Pancreas (tissue), 10 donors: ENCODE measurements around the gene SPNS2. TPM values are rescaled to one million over a fixed set of nuclear protein-coding genes. Genes with fewer than 3 reads are reported as not detected.

ENCODE experiments used
- ATAC-seq, 4 donors: fragments of 200-7000 bp; cut with Tn5 transposase; one replicate each; pipeline versions ENCODE4 v1.8.0 to v1.9.1; 2020; ENCODE audit warnings: mild to moderate bottlenecking in 4 of 4, moderate library complexity in 4 of 4
- DNase-seq, 6 donors: peaks; one replicate each; pipeline ENCODE4 v3.0.0-alpha.2; 2020
- FAIRE-seq: peaks from 2 replicates; lab custom pipeline; 2012; peaks lifted over from hg19 to GRCh38; lab: Jason Lieb, UNC
- H3K27ac ChIP-seq, 4 donors: fragments of 200-600 bp; sonication (generic); 1 replicate in 3 of 4; 2 replicates in 1 of 4; pipeline versions ENCODE4 v1.5.0 to v1.8.0; 2020
- H3K27me3 ChIP-seq, 4 donors: fragments of 200-600 bp; one replicate each; pipeline ENCODE4 v1.8.0; 2021
- H3K36me3 ChIP-seq, 3 donors: fragments of 200-600 bp; sonication (generic) in 1 of 3; one replicate each; pipeline versions ENCODE4 v1.5.0 to v1.8.0; 2020 to 2021
- H3K4me1 ChIP-seq, 3 donors: fragments of 200-600 bp; one replicate each; pipeline ENCODE4 v1.8.0; 2021
- H3K4me3 ChIP-seq, 4 donors: fragments of 200-600 bp; sonication (generic) in 2 of 4; one replicate each; pipeline versions ENCODE4 v1.5.0 to v1.8.0; 2020 to 2021
- H3K9me3 ChIP-seq, 4 donors: fragments of 200-600 bp; one replicate each; pipeline ENCODE4 v1.8.0; 2021
- WGBS, 2 donors: extraction: QIAGEN DNeasy Blood & Tissue Kit; methylation state at CpG; one replicate each; pipeline ENCODE4 v1.1.7; 2013; 5-methylcytosine and 5-hydroxymethylcytosine counted together
- intact Hi-C, 3 donors: fragments of 100-400 bp; cut with DNase I; formaldehyde crosslinking; loops; one replicate each; pipeline versions ENCODE4 v1.11.1 to v1.14.2; 2022
- polyA plus RNA-seq, 2 donors: library from polyadenylated mRNA; stranded (reverse); fragments of 200-250 nt; gene quantifications; one replicate each; pipeline ENCODE4 v1.2.3, GENCODE V29; 2013
- total RNA-seq, 6 donors: library from RNA; stranded (reverse); fragmentation: NEBNext Ultra II Directional in 4 of 6; extraction: Animal tissue kit (Norgen Biotek cat#: 25700) in 4 of 6; gene quantifications; one replicate each; pipeline versions ENCODE4 v1.2.1 to v1.2.4, GENCODE V29; 2021 to 2023
- TF ChIP-seq, protein P1 (sequence below), 4 donors: fragments of 200-600 bp; sonication (generic) in 3 of 4; IDR thresholded peaks; one replicate each; pipeline versions ENCODE4 v1.5.0 to v1.8.0; 2021; ENCODE audit warnings: antibody characterized with exemption in 4 of 4
- donor health status: healthy with polysubstance abuse.
- donor health status: DM: no; HTN: no; CAD: no; lungs with moderate emphysema.
- donor health status: DM: no; HTN: no; CAD: no.
- donor health status: control.
- donor health status: control.
- donor health status: Bipolar disorder and iron deficiency.
- donor health status: DM: yes; HTN: yes; CAD: no.
- donor health status: DM: no; HTN: no; CAD: no.
- donor health status: DM: no; HTN: no; CAD: no.
- donor health status: DM: yes; HTN: yes; CAD: no.

The SPNS2 gene
- total and polyA plus RNA-seq, 8 donors = 7.6 to 51.7 (median 20.8) TPM

DNA sequence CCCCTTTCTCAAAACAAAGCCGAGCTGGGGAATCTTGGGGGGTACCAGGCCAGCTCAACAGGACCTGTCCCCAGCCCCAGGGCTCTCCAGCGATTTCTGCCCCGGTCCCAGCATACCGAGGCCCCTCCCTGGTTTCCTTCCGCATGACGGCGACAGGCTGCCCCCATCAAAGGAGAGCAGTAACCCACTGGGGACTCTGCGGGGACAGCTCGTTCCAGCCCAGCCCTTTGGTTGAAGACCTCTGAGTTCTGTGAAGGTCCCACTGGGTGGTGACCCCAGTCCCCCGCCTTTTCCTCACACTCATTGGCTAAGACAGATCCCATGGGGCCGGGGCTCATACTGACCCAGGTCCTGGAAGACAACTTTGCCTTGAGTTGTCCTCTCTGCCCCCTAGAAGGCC lies 89.7 kb downstream of the SPNS2 start:
- 75 to 82% methylated on average over 11 of the region's 11 CpGs for WGBS, 2 donors

More for the DNA sequence above, 89.7 kb downstream of the SPNS2 start:
- TF ChIP-seq, protein P1, sequence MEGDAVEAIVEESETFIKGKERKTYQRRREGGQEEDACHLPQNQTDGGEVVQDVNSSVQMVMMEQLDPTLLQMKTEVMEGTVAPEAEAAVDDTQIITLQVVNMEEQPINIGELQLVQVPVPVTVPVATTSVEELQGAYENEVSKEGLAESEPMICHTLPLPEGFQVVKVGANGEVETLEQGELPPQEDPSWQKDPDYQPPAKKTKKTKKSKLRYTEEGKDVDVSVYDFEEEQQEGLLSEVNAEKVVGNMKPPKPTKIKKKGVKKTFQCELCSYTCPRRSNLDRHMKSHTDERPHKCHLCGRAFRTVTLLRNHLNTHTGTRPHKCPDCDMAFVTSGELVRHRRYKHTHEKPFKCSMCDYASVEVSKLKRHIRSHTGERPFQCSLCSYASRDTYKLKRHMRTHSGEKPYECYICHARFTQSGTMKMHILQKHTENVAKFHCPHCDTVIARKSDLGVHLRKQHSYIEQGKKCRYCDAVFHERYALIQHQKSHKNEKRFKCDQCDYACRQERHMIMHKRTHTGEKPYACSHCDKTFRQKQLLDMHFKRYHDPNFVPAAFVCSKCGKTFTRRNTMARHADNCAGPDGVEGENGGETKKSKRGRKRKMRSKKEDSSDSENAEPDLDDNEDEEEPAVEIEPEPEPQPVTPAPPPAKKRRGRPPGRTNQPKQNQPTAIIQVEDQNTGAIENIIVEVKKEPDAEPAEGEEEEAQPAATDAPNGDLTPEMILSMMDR (IDR thresholded peaks at IDR 0.05) = no peak
- no peaks in the 10 kb centered on the region for H3K36me3 ChIP-seq
- intact Hi-C loops = no loop called here
- H3K27ac ChIP-seq = no peak overlapping the region
- peaks cover 0 to 5% (median 0%) of the 10 kb centered on the region in 4 donors for H3K27me3 ChIP-seq
- ATAC-seq = no peak
- H3K9me3 ChIP-seq = no peaks in the 10 kb centered on the region
- no peak for FAIRE-seq
- no peak overlapping the region for H3K4me3 ChIP-seq
- peak in 1 of 6 donors; percentile 50 for DNase-seq
- H3K4me1 ChIP-seq = peaks cover 0 to 8% (median 0%) of the 10 kb centered on the region in 3 donors

Other genes with a start within 250 kb of the SPNS2 start
- 10 to 100 TPM; 12.3 to 30.3 (median 17.2) TPM for gene ANKFY1, start 234.9 kb upstream of the SPNS2 start, total RNA-seq
- gene ANKFY1, start 234.9 kb upstream of the SPNS2 start, polyA plus RNA-seq = 10 to 100 TPM; 11.3 to 12.5 TPM
- 10 to 100 TPM; 19.7 to 29.3 (median 23.7) TPM for gene UBE2G1, start 132.2 kb upstream of the SPNS2 start, total RNA-seq
- 1 to 10 TPM; 4.3 to 8.1 TPM for gene UBE2G1, start 132.2 kb upstream of the SPNS2 start, polyA plus RNA-seq
- gene SPNS3, start 64.9 kb upstream of the SPNS2 start, total RNA-seq = under 1 TPM; 0.08 to 0.89 (median 0.44) TPM
- gene SPNS3, start 64.9 kb upstream of the SPNS2 start, polyA plus RNA-seq = under 1 TPM; 0.84 to 0.96 TPM
- gene MYBBP1A, start 56.5 kb downstream of the SPNS2 start, total RNA-seq = 10 to 100 TPM; 21.8 to 41.8 (median 30.6) TPM
- 10 to 100 TPM; 73.1 to 93.1 TPM for gene MYBBP1A, start 56.5 kb downstream of the SPNS2 start, polyA plus RNA-seq
- gene GGT6, start 61.7 kb downstream of the SPNS2 start, total RNA-seq = 10 to 100 TPM; 20.7 to 34.4 (median 32.9) TPM
- gene GGT6, start 61.7 kb downstream of the SPNS2 start, polyA plus RNA-seq = 10 to 100 TPM; 27.0 to 36.1 TPM
- under 1 TPM in 4 of 6 donors, not detected in 2; 0.09 to 0.59 (median 0.18) TPM for gene SMTNL2, start 85.6 kb downstream of the SPNS2 start, total RNA-seq
- gene SMTNL2, start 85.6 kb downstream of the SPNS2 start, polyA plus RNA-seq = under 1 TPM; 0.27 to 0.42 TPM
- gene ALOX15, start 142.8 kb downstream of the SPNS2 start, total RNA-seq = not detected
- gene ALOX15, start 142.8 kb downstream of the SPNS2 start, polyA plus RNA-seq = 1 to 10 TPM in 1 of 2 donors, not detected in 1; 1.1 TPM
- gene PELP1, start 205.3 kb downstream of the SPNS2 start, total RNA-seq = 10 to 100 TPM; 15.9 to 31.2 (median 21.5) TPM
- gene PELP1, start 205.3 kb downstream of the SPNS2 start, polyA plus RNA-seq = 10 to 100 TPM; 34.6 to 38.0 TPM
- gene ARRB2, start 211.8 kb downstream of the SPNS2 start, total RNA-seq = 10 to 100 TPM; 11.2 to 49.6 (median 15.1) TPM
- 10 to 100 TPM; 21.3 to 22.2 TPM for gene ARRB2, start 211.8 kb downstream of the SPNS2 start, polyA plus RNA-seq
- gene MED11, start 232.5 kb downstream of the SPNS2 start, total RNA-seq = 10 to 100 TPM in 4 of 6 donors, 1 to 10 TPM in 2; 8.6 to 11.6 (median 10.7) TPM
- 10 to 100 TPM; 26.0 to 31.1 TPM for gene MED11, start 232.5 kb downstream of the SPNS2 start, polyA plus RNA-seq
- gene ZMYND15, start 241.0 kb downstream of the SPNS2 start, total RNA-seq = 1 to 10 TPM in 2 of 6 donors, under 1 TPM in 4; 0.39 to 3.2 (median 0.69) TPM
- 1 to 10 TPM; 1.6 to 3.0 TPM for gene ZMYND15, start 241.0 kb downstream of the SPNS2 start, polyA plus RNA-seq
- gene CXCL16, start 241.0 kb downstream of the SPNS2 start, total RNA-seq = 10 to 100 TPM in 3 of 6 donors, 1 to 10 TPM in 3; 7.6 to 55.6 (median 10.0) TPM
- gene CXCL16, start 241.0 kb downstream of the SPNS2 start, polyA plus RNA-seq = 10 to 100 TPM in 1 of 2 donors, 1 to 10 TPM in 1; 7.9 to 12.9 TPM